AG10803 (cell line): ENCODE results near the gene OR52N2.

ENCODE experiments used
- DNase-seq: peaks from one replicate; pipeline ENCODE4 v3.0.0; 2010; ENCODE audit warnings: low read depth
- H3K4me3 ChIP-seq: 2 replicates; pipeline ENCODE4 v1.5.1; 2011; ENCODE audit warnings: mild to moderate bottlenecking, low read length, control low read depth
- CTCF ChIP-seq: conservative IDR thresholded peaks from 2 replicates; pipeline ENCODE4 v1.5.1; 2011; ENCODE audit warnings: mild to moderate bottlenecking, low read length, control low read depth, inconsistent platforms

Gene OR52N2

GRCh38 chr11:5837695-5838094, 29.0 kb downstream of the OR52N2 start:
- H3K4me3 ChIP-seq: no peak overlapping the region
- no peak for TF ChIP-seq CTCF

GRCh38 chr11:5841797-5842196, 33.1 kb downstream of the OR52N2 start, which contains the start of gene OR52E6:
Gene OR52E6, minus strand, starts transcription at chr11:5841897. Its CDS starts 0 bp downstream, at chr11:5841897.
- no peak for DNase-seq
- no peak for TF ChIP-seq CTCF

More at GRCh38 chr11:5837695-5838094, 29.0 kb downstream of the OR52N2 start:
- no peak for DNase-seq

GRCh38 chr11:5846701-5847100, 38.0 kb downstream of the OR52N2 start:
- H3K4me3 ChIP-seq: no peak overlapping the region
- TF ChIP-seq CTCF: no peak
- DNase-seq: no peak

More at GRCh38 chr11:5841797-5842196, 33.1 kb downstream of the OR52N2 start, which contains the start of gene OR52E6:
- H3K4me3 ChIP-seq: no peak within 1 kb of the TSS

GRCh38 chr11:5847711-5848110, 39.0 kb downstream of the OR52N2 start:
- no peak for TF ChIP-seq CTCF

GRCh38 chr11:5851002-5851401, 42.3 kb downstream of the OR52N2 start:
- no peak for DNase-seq
- no peak overlapping the region for H3K4me3 ChIP-seq
- no peak for TF ChIP-seq CTCF

More at GRCh38 chr11:5847711-5848110, 39.0 kb downstream of the OR52N2 start:
- DNase-seq: no peak
- H3K4me3 ChIP-seq: no peak overlapping the region

GRCh38 chr11:5857590-5857989, 48.9 kb downstream of the OR52N2 start, which contains the start of gene OR52E8:
Gene OR52E8, minus strand, starts transcription at chr11:5857690. Its CDS starts 0 bp downstream, at chr11:5857690.
- H3K4me3 ChIP-seq: no peak within 1 kb of the TSS
- no peak for DNase-seq
- TF ChIP-seq CTCF: no peak

- TF ChIP-seq CTCF: no peak
- DNase-seq: no peak
Observed at GRCh38 chr11:5865826-5866225, 57.1 kb downstream of the OR52N2 start.

More at GRCh38 chr11:5865826-5866225, 57.1 kb downstream of the OR52N2 start:
- H3K4me3 ChIP-seq: no peak overlapping the region
